H54 (cell line): Measurements from ENCODE around the gene GAS2L1.
A peak's percentile ranks its signal among the peaks of the same experiment; 100 is the strongest.
"Not testable (repeated sequence)": the region's sequence is repeated elsewhere in the genome, so short reads cannot be mapped to it uniquely, and the experiment has no call there.

Source experiments
- DNase-seq: peaks from one replicate; pipeline ENCODE4 v3.0.0; 2011; ENCODE audit warnings: low spot score, mixed read lengths; ENCODE audit not compliant: insufficient read length
- FAIRE-seq: peaks from 3 replicates; lab custom pipeline; 2011; peaks lifted over from hg19 to GRCh38; lab: Jason Lieb, UNC
- POLR2A ChIP-seq: IDR thresholded peaks from 2 replicates; pipeline ENCODE4 v1.6.1; 2011; ENCODE audit warnings: low read depth, mild to moderate bottlenecking, low read length

The GAS2L1 gene

DNA sequence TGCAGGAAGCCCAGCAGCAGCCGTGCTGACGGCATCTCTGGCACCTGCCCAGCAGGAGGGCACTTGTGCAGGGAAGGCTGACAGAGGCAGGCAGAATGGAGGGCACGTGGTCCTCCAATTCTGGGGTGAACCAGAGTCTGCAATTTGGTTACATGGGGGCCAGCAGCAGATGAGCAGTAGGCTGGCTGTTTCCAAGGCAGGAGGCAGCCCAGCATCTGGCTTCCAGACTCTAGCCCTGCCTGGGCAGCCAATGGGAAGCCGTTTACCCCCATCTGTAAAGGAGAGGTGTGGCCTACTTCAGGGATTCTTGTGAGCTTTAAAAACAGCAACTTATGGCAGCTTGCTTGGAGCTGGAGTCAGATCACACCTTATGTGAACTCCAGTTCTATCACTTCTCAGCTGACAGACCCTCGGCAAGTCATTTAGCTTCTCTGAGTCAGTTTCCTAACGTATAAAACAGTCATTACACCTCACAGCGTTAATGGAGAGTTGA lies 36.9 kb downstream of the GAS2L1 start:
- no peak for FAIRE-seq
- no peak for TF ChIP-seq POLR2A
- peak; percentile 52 for DNase-seq

DNA sequence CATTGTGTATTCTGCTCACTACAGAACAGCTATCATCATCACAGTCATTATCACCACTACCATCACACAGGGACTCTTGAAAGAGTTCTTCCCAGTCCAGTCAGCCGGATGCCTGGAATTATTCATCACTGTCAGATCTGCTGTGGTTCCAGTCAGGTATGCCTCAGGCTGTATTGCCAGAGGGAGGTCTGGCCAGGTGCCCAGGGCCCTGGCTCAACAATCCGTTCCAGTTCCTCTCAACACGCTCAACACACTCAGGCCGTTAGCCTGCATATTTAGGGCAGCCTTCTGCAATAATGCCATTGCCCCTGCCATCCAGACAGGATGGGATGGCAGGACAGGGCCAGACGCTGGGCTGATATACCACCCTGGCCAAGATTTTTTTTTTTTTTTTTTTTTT lies 37.7 kb downstream of the GAS2L1 start:
- peak; percentile 85 for FAIRE-seq
- DNase-seq, result peak; percentile 74
- no peak for TF ChIP-seq POLR2A

DNA sequence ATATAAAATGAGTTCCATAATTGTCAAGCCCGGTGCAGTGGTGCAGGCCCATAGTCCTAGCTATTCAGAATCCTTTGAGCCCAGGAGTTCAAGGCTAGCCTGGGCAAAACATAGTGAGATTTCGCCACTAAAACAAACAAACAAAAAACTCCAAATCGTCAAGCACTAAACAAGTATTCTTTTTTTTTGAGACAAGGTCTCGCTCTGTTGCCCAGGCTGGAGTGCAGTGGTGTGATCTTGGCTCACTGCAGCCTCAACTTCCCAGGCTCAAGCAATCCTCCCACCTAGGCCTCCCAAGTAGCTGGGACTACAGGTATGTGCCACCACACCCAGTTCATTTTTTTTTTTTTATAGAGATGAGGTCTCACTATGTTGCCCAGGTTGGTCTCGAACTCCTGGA lies 38.4 kb downstream of the GAS2L1 start:
- DNase-seq, FAIRE-seq: not testable (repeated sequence)

DNA sequence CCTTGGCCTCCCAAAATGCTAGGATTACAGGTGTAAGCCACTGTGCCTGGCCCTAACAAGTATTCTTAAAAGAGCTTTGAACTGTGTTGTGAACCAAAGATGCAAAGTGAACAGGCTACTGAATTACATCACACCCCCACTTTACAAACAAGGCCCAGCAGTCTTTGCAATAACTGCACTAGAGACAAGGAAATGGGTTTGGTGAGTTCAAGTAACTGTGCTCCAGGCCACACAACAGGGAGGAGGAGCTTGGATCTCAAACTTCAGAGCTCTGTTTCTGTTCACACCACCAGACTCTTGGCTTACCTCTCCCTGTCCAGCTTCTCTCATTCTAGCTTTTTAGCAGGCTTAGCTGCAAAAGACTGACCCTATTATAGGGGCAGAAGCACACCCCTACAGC lies 39.5 kb downstream of the GAS2L1 start:
- FAIRE-seq (no peak), DNase-seq (no peak)
- no peak for TF ChIP-seq POLR2A

DNA sequence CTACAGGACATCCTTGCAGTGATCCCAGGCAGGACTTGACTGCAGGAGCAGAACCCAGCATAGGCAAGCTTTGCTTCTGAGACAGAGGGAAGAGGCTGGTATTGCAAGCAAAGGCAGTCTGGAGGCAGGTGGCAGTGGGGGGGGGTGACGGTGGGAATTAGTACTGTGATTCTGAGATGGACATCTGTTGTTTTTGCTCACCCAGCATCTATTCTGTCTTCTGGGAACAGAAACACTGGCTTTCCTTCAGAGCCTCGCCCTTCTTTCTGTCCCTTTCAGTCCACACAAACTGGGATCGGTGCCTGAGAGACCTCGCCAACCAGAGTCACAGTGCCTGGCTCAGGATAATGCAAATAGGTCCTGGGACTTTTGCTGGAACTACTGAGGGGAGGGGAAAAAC lies 40.2 kb downstream of the GAS2L1 start:
- TF ChIP-seq POLR2A, result no peak
- no peak for DNase-seq
- no peak for FAIRE-seq

DNA sequence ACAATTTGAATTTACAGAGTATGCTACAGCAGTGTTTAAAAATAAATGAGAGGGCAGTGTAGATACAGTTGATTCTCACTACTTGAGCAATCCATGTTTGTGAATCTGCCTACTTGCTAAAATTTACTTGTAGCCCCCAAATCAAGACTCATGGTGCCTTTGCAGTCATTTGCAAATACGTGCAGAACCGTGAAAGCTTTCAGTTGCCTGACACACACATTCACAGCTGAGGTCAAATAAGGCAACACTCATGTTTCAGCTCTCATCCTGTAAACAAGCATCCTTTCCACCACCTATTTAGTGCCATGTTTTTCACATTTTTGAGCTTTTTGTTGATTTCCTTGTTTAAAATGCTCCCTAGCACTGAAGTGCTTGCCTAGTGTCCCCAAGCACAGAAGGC lies 41.6 kb downstream of the GAS2L1 start:
- no peak for TF ChIP-seq POLR2A
- DNase-seq (no peak), FAIRE-seq (no peak)

DNA sequence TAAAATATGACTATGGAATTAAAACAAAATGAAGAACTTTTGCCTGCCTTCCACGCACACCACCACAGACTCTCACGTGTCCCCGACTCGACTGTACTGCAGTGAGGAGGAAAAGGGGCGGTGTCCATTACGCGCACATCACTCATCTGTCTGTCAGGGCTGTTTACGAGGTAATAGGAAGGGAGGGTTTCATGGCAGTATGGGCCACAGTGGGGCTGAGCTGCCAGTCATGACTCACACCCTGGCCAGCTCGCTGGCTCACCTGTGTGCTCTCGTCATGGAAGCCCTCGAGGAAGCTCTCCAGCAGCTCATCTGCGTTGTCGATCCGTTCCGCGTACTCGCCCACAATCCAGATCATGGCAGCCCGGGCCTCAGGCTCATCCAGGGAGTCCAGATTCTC lies 42.5 kb downstream of the GAS2L1 start:
- FAIRE-seq, result no peak
- no peak for DNase-seq
- no peak for TF ChIP-seq POLR2A

DNA sequence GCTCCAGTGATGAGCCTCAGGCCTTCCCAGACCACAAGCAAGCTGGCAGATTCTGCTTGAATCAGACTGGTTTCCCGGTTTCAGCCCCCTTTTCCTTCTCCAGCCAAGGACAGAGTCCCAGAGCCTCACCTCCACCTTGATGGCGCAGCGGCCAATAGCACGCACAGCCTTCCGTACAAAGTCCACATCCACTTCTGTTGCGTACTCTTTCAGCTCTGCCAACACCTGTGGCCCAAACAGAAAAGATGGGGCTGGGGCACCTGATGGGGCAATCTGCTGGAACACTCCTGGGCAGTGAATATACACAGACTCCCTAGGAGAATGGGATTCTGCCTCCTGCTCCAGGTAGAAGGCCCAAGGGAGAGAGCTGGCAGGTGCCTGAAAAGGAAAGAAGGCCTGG lies 44.6 kb downstream of the GAS2L1 start:
- TF ChIP-seq POLR2A, result no peak
- DNase-seq (no peak), FAIRE-seq (no peak)

DNA sequence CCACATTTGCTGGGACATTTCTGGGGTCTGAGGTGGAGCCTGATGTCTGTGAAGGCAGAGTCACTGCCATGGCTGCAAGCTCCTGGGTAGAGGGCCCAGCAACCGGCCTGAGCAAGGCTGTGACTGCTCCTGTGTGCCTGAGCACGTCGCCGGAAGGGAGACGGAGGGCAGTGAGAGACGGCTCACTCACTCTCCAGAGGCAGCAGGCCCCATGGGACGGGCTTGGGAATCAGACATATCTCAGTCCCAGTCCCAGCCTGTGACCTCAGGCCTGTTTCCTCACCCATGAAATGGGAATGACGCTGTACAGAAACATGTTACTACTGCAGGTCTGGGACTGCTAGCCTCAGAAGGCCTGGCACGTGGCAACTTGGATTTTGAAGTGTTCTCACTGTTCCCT lies 45.4 kb downstream of the GAS2L1 start:
- no peak for TF ChIP-seq POLR2A
- no peak for DNase-seq
- FAIRE-seq, result no peak

DNA sequence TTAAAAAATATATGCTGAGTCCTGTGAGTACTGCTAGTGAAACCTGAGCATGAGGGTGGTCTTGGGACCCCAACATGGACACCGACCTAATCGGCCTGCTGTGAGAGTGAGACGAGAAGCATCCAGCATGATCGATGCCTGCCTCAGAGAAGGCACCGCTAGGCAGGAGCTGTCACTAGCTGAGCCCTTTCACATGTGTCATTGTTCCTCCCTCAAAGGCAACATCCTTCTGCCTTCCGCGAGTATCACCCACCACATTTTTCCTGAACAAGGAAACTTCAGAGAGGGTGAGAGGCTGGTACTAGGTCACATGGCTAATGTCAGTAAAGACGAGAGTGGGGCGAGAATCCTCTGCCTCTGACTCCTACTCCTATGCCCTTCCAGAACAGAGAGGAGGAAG lies 46.3 kb downstream of the GAS2L1 start:
- no peak for DNase-seq
- no peak for TF ChIP-seq POLR2A
- no peak for FAIRE-seq

DNA sequence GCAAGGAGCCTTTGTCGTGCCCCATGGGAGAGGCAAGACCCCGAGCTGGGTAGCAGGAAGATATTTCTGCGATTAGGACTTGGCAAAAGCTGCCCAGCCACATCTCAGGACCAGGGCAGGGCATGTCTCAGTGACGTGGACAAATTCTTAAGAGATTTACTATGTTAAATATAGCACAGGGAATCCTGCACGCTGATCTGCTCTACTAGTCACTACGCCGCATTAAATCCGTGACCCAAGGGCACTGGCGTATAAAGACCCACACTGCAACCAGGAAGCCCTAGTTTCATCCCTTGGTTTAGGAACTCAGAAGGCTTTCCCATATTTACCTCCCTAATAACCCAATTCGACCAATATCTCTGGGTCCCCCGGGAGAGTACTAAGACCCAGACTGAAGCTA lies 46.8 kb downstream of the GAS2L1 start:
- DNase-seq (no peak), FAIRE-seq (no peak)
- no peak for TF ChIP-seq POLR2A

DNA sequence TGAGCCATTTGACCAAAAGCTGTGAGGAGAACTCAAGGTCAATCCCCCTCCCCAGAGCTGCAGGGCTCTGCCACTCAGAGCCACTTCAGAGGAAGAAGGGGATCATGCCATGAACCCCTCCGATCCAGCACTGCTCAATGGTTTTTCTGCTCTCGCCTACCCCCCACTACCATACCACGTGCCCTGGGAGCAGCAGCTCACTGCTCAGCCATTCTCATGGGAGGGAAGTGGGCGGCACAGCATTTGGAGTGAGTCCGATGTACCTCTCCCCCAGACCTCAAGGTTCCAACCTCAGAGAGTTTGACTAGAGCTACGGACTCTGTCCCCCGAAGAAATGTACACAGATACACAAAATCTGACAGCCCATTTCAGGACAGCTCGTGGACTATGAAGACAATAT lies 47.4 kb downstream of the GAS2L1 start:
- DNase-seq (no peak), FAIRE-seq (no peak)
- no peak for TF ChIP-seq POLR2A

DNA sequence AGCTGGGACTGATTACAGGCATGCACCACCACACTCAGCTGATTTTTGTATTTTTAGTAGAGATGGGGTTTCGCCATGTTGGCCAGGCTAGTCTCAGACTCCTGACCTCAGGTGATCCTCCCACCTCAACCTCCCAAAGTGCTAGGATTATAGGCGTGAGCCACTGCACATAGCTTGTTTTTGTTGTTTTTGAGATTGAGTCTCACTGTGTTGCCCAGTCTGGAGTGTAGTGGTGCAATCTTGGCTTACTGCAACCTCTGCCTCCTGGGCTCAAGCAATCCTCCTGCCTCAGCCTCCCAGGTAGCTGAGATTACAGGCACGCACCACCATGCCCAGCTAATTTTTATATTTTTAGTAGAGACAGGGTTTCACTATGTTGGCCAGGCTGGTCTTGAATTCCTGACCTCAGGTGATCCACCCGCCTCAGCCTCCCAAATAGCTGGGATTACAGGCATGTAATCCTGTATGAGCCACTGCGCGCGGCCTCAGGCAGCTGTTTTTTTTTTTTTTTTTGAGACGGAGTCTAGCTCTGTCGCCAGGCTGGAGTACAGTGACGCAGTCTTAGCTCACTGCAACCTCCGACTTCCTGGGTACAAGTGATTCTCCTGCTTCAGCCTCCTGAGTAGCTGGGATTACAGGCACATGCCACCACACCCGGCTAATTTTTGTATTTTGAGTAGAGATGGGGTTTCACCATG lies 50.9 kb downstream of the GAS2L1 start:
- DNase-seq, FAIRE-seq: not testable (repeated sequence)

DNA sequence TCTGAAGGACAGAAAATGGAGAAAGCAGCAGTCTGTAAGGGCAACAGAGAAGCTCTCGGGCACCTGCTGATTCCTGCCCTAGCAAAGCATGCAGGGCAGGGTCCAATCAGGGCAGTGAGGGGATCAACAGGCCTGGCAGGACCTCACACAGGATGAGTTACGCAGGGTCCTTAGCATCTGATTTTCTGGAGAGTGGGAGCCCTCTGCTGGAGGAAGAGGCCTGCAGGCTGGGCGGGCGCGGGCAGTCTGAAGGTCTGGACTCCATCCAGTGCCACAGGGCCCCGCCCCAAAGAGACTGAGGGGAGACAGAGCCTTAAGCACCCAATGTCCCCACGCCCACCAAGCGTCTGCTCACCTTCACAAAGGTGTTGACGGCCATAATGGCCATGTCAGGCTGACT lies 53.0 kb downstream of the GAS2L1 start:
- TF ChIP-seq POLR2A, result no peak
- FAIRE-seq, result no peak
- no peak for DNase-seq
